GM12801 (cell line): Measurements from ENCODE around the gene PELI2.

ENCODE experiments used
- CTCF ChIP-seq: IDR thresholded peaks from one replicate; pipeline ENCODE4 v1.5.1; 2011; ENCODE audit warnings: control low read depth; ENCODE audit not compliant: insufficient read length; ENCODE audit errors: extremely low read depth

Gene PELI2

GRCh38 chr14:56235388-56235787 is 117.2 kb downstream of the PELI2 start:
- TF ChIP-seq CTCF = no peak

- no peak for TF ChIP-seq CTCF
These were observed 119.2 kb downstream of the PELI2 start for GRCh38 chr14:56237398-56237797.

- TF ChIP-seq CTCF = no peak
These were observed 123.2 kb downstream of the PELI2 start for GRCh38 chr14:56241461-56241860.

- no peak for TF ChIP-seq CTCF
These were observed 124.9 kb downstream of the PELI2 start for GRCh38 chr14:56243110-56243509.

GRCh38 chr14:56244138-56244789 is 126.1 kb downstream of the PELI2 start:
- no peak for TF ChIP-seq CTCF

- TF ChIP-seq CTCF = no peak
These were observed 129.4 kb downstream of the PELI2 start for GRCh38 chr14:56247495-56248200.

- no peak for TF ChIP-seq CTCF
These were observed 130.2 kb downstream of the PELI2 start for GRCh38 chr14:56248442-56248841.
